ENCODE results near the gene OLFML1. TPM values are rescaled to one million over a fixed set of nuclear protein-coding genes. Genes with fewer than 3 reads are reported as not detected.
A peak's percentile ranks its signal among the peaks of the same experiment; 100 is the strongest.

OLFML1 gene
- total and polyA plus RNA-seq, 11 donors = 1.7 to 17.9 (median 4.0) TPM

GRCh38 chr11:7487360-7487759 is 2.1 kb downstream of the OLFML1 start:
- intact Hi-C loops (cut with DNase I) = no loop called here
- no peak for TF ChIP-seq CTCF (IDR thresholded peaks at IDR 0.05)
- TF ChIP-seq POLR2A (IDR thresholded peaks at IDR 0.05) = no peak
- DNase-seq (no peak), ATAC-seq (no peak)
- H3K4me3 ChIP-seq = peak overlapping the region in 9 of 12 donors; percentile 19 to 72 (median 52)
- 45 to 64% (median 56%) methylated on average over 2 of the region's 2 CpGs for WGBS, 4 donors
- peak overlapping the region in 1 of 12 donors; percentile 9 for H3K27ac ChIP-seq
- no peaks in the 10 kb centered on the region for H3K27me3 ChIP-seq
- peaks cover 0 to 26% (median 4%) of the 10 kb centered on the region in 9 donors for H3K36me3 ChIP-seq
- H3K9me3 ChIP-seq = no peaks in the 10 kb centered on the region
- H3K4me1 ChIP-seq = peaks cover 0 to 19% (median 5%) of the 10 kb centered on the region in 12 donors

GRCh38 chr11:7488681-7489080 is 3.4 kb downstream of the OLFML1 start:
- TF ChIP-seq POLR2A (IDR thresholded peaks at IDR 0.05) (no peak), CTCF (IDR thresholded peaks at IDR 0.05) (no peak)
- DNase-seq = no peak
- Histone ChIP-seq H3K4me3 (no peak overlapping the region), H3K9me3 (no peaks in the 10 kb centered on the region), H3K36me3 (peaks cover 0 to 32% (median 4%) of the 10 kb centered on the region in 9 donors), H3K27me3 (no peaks in the 10 kb centered on the region), H3K4me1 (peaks cover 0 to 31% (median 7%) of the 10 kb centered on the region in 12 donors), H3K27ac (no peak overlapping the region)
- WGBS, 4 donors = 41 to 98% (median 93%) methylated on average over 1 of the region's 1 CpG
- intact Hi-C loops (cut with DNase I) = no loop called here
- ATAC-seq = no peak

DNA sequence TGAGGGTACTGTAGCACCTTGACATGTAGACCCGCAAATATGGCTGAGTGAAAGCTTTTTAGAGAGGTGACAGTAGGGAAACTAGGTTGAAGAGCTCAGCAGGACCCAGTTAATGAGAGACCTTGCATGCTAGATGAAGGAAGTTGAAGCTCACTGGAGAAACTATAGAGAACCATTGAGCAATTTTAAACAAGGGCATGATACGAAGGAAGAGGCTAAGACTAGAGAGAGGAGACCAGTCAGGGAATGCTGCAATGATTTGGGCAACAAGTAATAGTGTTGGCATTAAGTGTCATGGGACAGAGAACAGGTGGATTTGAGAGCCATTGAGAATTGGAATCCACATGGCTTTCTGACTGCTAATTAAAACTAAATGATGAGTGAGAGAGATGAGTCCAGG is 4.1 kb downstream of the OLFML1 start:
- WGBS, 4 donors = 94 to 100% (median 95%) methylated on average over 2 of the region's 2 CpGs
- no peak overlapping the region for H3K27ac ChIP-seq
- intact Hi-C loops (cut with DNase I) = no loop called here
- H3K36me3 ChIP-seq = peaks cover 0 to 35% (median 4%) of the 10 kb centered on the region in 9 donors
- no peak for ATAC-seq
- no peaks in the 10 kb centered on the region for H3K9me3 ChIP-seq
- no peaks in the 10 kb centered on the region for H3K27me3 ChIP-seq
- no peak overlapping the region for H3K4me3 ChIP-seq
- H3K4me1 ChIP-seq = peaks cover 0 to 31% (median 7%) of the 10 kb centered on the region in 12 donors
- no peak for DNase-seq
- TF ChIP-seq CTCF (IDR thresholded peaks at IDR 0.05) = no peak
- TF ChIP-seq POLR2A (IDR thresholded peaks at IDR 0.05) = no peak

DNA sequence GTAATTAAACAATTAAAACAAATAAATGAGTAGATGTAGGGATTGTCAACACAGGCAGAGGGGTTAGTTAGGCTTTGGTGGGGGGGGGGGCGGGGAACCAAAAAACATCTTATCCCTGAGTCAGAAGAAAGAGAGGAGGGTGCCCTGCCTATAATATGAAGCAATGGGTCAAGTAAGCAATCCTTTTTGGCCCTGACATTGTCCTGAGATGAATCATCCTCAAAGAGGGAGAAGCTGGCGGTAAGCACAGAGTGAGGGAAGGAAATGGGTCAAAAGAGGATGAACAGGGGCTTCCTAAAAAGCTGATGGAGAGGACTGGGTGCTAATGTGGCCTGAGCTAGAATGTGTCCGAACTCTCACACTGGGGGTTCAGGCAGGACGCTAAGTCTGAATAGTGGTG is 4.7 kb downstream of the OLFML1 start:
- ATAC-seq = peak in 2 of 4 donors; percentile 54 to 77
- intact Hi-C loops (cut with DNase I) = no loop called here
- Histone ChIP-seq H3K27me3 (no peaks in the 10 kb centered on the region), H3K4me3 (no peak overlapping the region), H3K9me3 (no peaks in the 10 kb centered on the region), H3K4me1 (peaks cover 0 to 25% (median 7%) of the 10 kb centered on the region in 12 donors), H3K36me3 (peaks cover 0 to 42% (median 4%) of the 10 kb centered on the region in 9 donors), H3K27ac (peak overlapping the region in 1 of 12 donors; percentile 1)
- WGBS, 4 donors = 85 to 90% (median 87%) methylated on average over 4 of the region's 4 CpGs
- no peak for DNase-seq
- TF ChIP-seq CTCF (IDR thresholded peaks at IDR 0.05) = no peak
- no peak for TF ChIP-seq POLR2A (IDR thresholded peaks at IDR 0.05)

Measured in heart left ventricle (tissue), 16 donors.